Epidermal melanocyte (primary cell): ENCODE data around the gene OGFR.

ENCODE experiments used
- DNase-seq: peaks from one replicate; pipeline ENCODE4 v3.0.0; 2011; ENCODE audit warnings: low spot score; ENCODE audit not compliant: insufficient read length

The OGFR gene

GRCh38 chr20:62804627-62805154 is at the start of gene OGFR:
OGFR (plus strand) TSS chr20:62804835; CDS start chr20:62804860, 25 bp downstream.
- peak; percentile 83 for DNase-seq

- DNase-seq, result no peak
Measured at GRCh38 chr20:62754991-62755356, 49.7 kb upstream of the OGFR start.

- peak; percentile 84 for DNase-seq
Measured at GRCh38 chr20:62755817-62756724, 48.6 kb upstream of the OGFR start.

GRCh38 chr20:62758226-62758912 is 46.3 kb upstream of the OGFR start:
- no peak for DNase-seq

GRCh38 chr20:62759981-62760431 is 44.6 kb upstream of the OGFR start:
- no peak for DNase-seq

- no peak for DNase-seq
Measured at GRCh38 chr20:62760471-62760855, 44.2 kb upstream of the OGFR start.

- DNase-seq, result no peak
Measured at GRCh38 chr20:62760856-62761758, 43.5 kb upstream of the OGFR start.

GRCh38 chr20:62761759-62762131 is 42.9 kb upstream of the OGFR start:
- no peak for DNase-seq

GRCh38 chr20:62762376-62762775 is 42.3 kb upstream of the OGFR start:
- no peak for DNase-seq

GRCh38 chr20:62762801-62763368 is 41.8 kb upstream of the OGFR start:
- no peak for DNase-seq

GRCh38 chr20:62763404-62763803 is 41.2 kb upstream of the OGFR start:
- DNase-seq, result no peak

GRCh38 chr20:62764156-62764935 is 40.3 kb upstream of the OGFR start:
- no peak for DNase-seq

- DNase-seq, result no peak
Measured at GRCh38 chr20:62765021-62765420, 39.6 kb upstream of the OGFR start.

- no peak for DNase-seq
Measured at GRCh38 chr20:62765432-62766070, 39.1 kb upstream of the OGFR start.

GRCh38 chr20:62766071-62766450 is 38.6 kb upstream of the OGFR start:
- no peak for DNase-seq

- no peak for DNase-seq
Measured at GRCh38 chr20:62766716-62767115, 37.9 kb upstream of the OGFR start.

- no peak for DNase-seq
Measured at GRCh38 chr20:62768234-62768546, 36.4 kb upstream of the OGFR start.

- no peak for DNase-seq
Measured at GRCh38 chr20:62768551-62769287, 35.9 kb upstream of the OGFR start.

GRCh38 chr20:62769346-62770071 is 35.1 kb upstream of the OGFR start:
- no peak for DNase-seq
